ENCODE data around the gene MTA1.

DNA sequence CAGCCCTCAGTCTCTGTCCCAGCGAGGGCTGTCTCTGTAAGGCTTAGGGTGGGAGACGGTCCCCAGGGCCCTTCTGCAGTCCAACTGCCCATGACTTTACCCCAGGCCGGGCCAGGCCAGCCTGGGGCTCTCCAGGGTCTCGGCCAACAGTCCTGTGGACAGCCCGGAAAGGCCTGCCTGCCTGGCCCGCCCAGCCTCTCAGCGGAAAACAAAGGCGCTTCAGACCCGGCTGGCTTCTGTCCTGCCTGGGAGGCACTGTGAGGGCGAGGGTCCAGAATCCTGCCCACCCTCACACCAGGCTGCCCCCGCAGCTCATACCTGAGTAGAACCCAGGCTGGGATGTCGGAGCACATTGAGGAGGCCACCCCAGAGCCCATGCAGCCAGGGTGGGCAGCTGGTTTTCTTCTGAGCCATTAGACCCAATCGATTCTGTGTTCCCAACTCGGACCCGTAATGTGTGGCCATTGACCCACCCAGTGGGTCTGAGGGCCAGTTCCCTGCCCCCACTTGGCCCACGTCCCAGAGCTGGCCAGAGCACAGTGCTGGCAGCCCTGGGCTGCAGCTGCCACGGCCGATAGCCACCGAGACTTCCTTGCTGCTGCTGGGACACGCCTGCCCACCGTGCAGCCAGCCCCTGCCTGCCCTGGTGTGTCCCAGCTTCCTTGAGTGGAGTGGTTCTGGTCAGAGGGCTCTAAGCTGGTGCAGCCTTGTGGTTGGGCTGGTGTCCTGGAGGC is 56.6 kb downstream of the MTA1 start:
- TF ChIP-seq JUND (IDR thresholded peaks at IDR 0.05; ENCODE audit: low read length) = no peak
- no peak for TF ChIP-seq POLR2A (IDR thresholded peaks at IDR 0.05; ENCODE audit: control extremely low read depth in 1 of 2, low read depth in 2 of 2, low read length in 2 of 2)
- TF ChIP-seq MAFK (IDR thresholded peaks at IDR 0.05; ENCODE audit: low read depth, low read length) = no peak
- TF ChIP-seq, protein P1, sequence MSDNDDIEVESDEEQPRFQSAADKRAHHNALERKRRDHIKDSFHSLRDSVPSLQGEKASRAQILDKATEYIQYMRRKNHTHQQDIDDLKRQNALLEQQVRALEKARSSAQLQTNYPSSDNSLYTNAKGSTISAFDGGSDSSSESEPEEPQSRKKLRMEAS (IDR thresholded peaks at IDR 0.05) = no peak
- no peak for TF ChIP-seq POLR2AphosphoS5 (IDR thresholded peaks at IDR 0.05; ENCODE audit: low read depth, low read length)
- TF ChIP-seq KDM1A (IDR thresholded peaks at IDR 0.05; ENCODE audit: borderline replicate concordance, low read length) = no peak
- TF ChIP-seq EP300 (IDR thresholded peaks at IDR 0.05; ENCODE audit: borderline replicate concordance in 1 of 2, low read depth in 2 of 2, low read length in 2 of 2) = no peak
- no peak for TF ChIP-seq ATF2 (IDR thresholded peaks at IDR 0.05; ENCODE audit: low read length)
- TF ChIP-seq, protein P2, sequence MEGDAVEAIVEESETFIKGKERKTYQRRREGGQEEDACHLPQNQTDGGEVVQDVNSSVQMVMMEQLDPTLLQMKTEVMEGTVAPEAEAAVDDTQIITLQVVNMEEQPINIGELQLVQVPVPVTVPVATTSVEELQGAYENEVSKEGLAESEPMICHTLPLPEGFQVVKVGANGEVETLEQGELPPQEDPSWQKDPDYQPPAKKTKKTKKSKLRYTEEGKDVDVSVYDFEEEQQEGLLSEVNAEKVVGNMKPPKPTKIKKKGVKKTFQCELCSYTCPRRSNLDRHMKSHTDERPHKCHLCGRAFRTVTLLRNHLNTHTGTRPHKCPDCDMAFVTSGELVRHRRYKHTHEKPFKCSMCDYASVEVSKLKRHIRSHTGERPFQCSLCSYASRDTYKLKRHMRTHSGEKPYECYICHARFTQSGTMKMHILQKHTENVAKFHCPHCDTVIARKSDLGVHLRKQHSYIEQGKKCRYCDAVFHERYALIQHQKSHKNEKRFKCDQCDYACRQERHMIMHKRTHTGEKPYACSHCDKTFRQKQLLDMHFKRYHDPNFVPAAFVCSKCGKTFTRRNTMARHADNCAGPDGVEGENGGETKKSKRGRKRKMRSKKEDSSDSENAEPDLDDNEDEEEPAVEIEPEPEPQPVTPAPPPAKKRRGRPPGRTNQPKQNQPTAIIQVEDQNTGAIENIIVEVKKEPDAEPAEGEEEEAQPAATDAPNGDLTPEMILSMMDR (IDR thresholded peaks at IDR 0.05; ENCODE audit: control extremely low read depth in 1 of 3, insufficient read depth in 1 of 3, low read depth in 1 of 3, low read length in 3 of 3) = no peak
- no peak for TF ChIP-seq TAF1 (IDR thresholded peaks at IDR 0.05; ENCODE audit: low read depth, low read length)

Data from H1 (cell line).